Suprapubic skin (tissue), 4 donors: ENCODE measurements around the gene TNFRSF25. TPM values are rescaled to one million over a fixed set of nuclear protein-coding genes. Genes with fewer than 3 reads are reported as not detected.

Experiments used
- DNase-seq, 2 donors: peaks; one replicate each; pipeline ENCODE4 v3.0.0-alpha.2; 2019; ENCODE audit warnings: low spot score in 2 of 2
- H3K27ac ChIP-seq: fragments of 200-600 bp; sonication (generic); one replicate; pipeline ENCODE4 v1.5.1; 2019
- H3K27me3 ChIP-seq: fragments of 200-600 bp; sonication (generic); one replicate; pipeline ENCODE4 v1.5.1; 2019
- H3K36me3 ChIP-seq: fragments of 200-600 bp; sonication (generic); one replicate; pipeline ENCODE4 v1.5.1; 2019
- H3K4me1 ChIP-seq: fragments of 200-600 bp; sonication (generic); one replicate; pipeline ENCODE4 v1.5.1; 2019
- H3K4me3 ChIP-seq: fragments of 200-600 bp; sonication (generic); one replicate; pipeline ENCODE4 v1.5.1; 2019; ENCODE audit warnings: mild to moderate bottlenecking
- H3K9me3 ChIP-seq: fragments of 200-600 bp; sonication (generic); one replicate; pipeline ENCODE4 v1.5.1; 2019
- CTCF ChIP-seq, 2 donors: fragments of 200-600 bp in 1 of 2; fragments of 450-650 bp in 1 of 2; sonication (generic) in 1 of 2; IDR thresholded peaks; one replicate each; pipeline ENCODE4 v1.5.1; 2016 to 2019; ENCODE audit warnings: antibody characterized with exemption in 2 of 2, mild to moderate bottlenecking in 1 of 2, moderate library complexity in 1 of 2
- EP300 ChIP-seq: sonication (generic); formaldehyde crosslinking; IDR thresholded peaks from one replicate; pipeline ENCODE4 v1.6.1; 2017; ENCODE audit warnings: antibody characterized with exemption
- POLR2A ChIP-seq, 2 donors: fragments of 450-650 bp; IDR thresholded peaks; one replicate each; pipeline ENCODE4 v1.6.1; 2017; ENCODE audit warnings: antibody characterized with exemption in 2 of 2, mild to moderate bottlenecking in 2 of 2, moderate library complexity in 2 of 2
- POLR2AphosphoS5 ChIP-seq, 3 donors: sonication (generic); formaldehyde crosslinking; IDR thresholded peaks; one replicate each; pipeline ENCODE4 v1.6.1; 2017; ENCODE audit warnings: antibody characterized with exemption in 3 of 3
- WGBS: methylation state at CpG from one replicate; pipeline ENCODE4 v1.1.5; 2018; 5-methylcytosine and 5-hydroxymethylcytosine counted together
- total RNA-seq, 4 donors: library from RNA; depleted of rRNA; stranded (reverse); fragments of >200 nt; gene quantifications; one replicate each; pipeline ENCODE4 v1.1.0, GENCODE V29; 2016

The TNFRSF25 gene
- total RNA-seq, 4 donors from 2014 or later, result 66.8 to 411 (median 99.5) TPM

- peak overlapping the region; percentile 7 for H3K27ac ChIP-seq
- H3K9me3 ChIP-seq, result no peaks in the 10 kb centered on the region
- no peak for TF ChIP-seq EP300
- no peak for TF ChIP-seq POLR2A (IDR thresholded peaks at IDR 0.05)
- no peak for TF ChIP-seq POLR2AphosphoS5 (IDR thresholded peaks at IDR 0.05)
- no peak for TF ChIP-seq CTCF (IDR thresholded peaks at IDR 0.05)
- peak overlapping the region; percentile 70 for H3K4me3 ChIP-seq
- H3K4me1 ChIP-seq, result peaks cover 55% of the 10 kb centered on the region
- H3K27me3 ChIP-seq, result no peaks in the 10 kb centered on the region
- WGBS, result 2% methylated on average over 8 of the region's 74 CpGs
- DNase-seq, result no peak
- H3K36me3 ChIP-seq, result no peaks in the 10 kb centered on the region
Measured at GRCh38 chr1:6497215-6497866, 31.4 kb upstream of the TNFRSF25 start.

- TF ChIP-seq POLR2A (IDR thresholded peaks at IDR 0.05) (no peak), EP300 (no peak), POLR2AphosphoS5 (IDR thresholded peaks at IDR 0.05) (no peak), CTCF (IDR thresholded peaks at IDR 0.05) (no peak)
- WGBS, result 30% methylated on average over 2 of the region's 21 CpGs
- DNase-seq, result no peak
- Histone ChIP-seq H3K27me3 (no peaks in the 10 kb centered on the region), H3K4me1 (peaks cover 55% of the 10 kb centered on the region), H3K36me3 (no peaks in the 10 kb centered on the region), H3K9me3 (no peaks in the 10 kb centered on the region), H3K4me3 (peak overlapping the region; percentile 70), H3K27ac (peak overlapping the region; percentile 7)
Measured at GRCh38 chr1:6496890-6497214, 30.9 kb upstream of the TNFRSF25 start.

- Histone ChIP-seq H3K27me3 (no peaks in the 10 kb centered on the region), H3K27ac (no peak overlapping the region), H3K36me3 (no peaks in the 10 kb centered on the region), H3K4me3 (peak overlapping the region; percentile 70), H3K4me1 (peaks cover 57% of the 10 kb centered on the region), H3K9me3 (no peaks in the 10 kb centered on the region)
- no peak for DNase-seq
- no peak for TF ChIP-seq POLR2AphosphoS5 (IDR thresholded peaks at IDR 0.05)
- TF ChIP-seq CTCF (IDR thresholded peaks at IDR 0.05), result no peak
- no peak for TF ChIP-seq POLR2A (IDR thresholded peaks at IDR 0.05)
- no peak for TF ChIP-seq EP300
- WGBS, result 15% methylated on average over 6 of the region's 13 CpGs
Measured at GRCh38 chr1:6496365-6496721, 30.4 kb upstream of the TNFRSF25 start.

GRCh38 chr1:6495540-6496364, 29.8 kb upstream of the TNFRSF25 start:
- peaks cover 63% of the 10 kb centered on the region for H3K4me1 ChIP-seq
- peak overlapping the region; percentile 70 for H3K4me3 ChIP-seq
- H3K36me3 ChIP-seq, result no peaks in the 10 kb centered on the region
- 57% methylated on average over 12 of the region's 14 CpGs for WGBS
- no peak for DNase-seq
- no peak overlapping the region for H3K27ac ChIP-seq
- TF ChIP-seq EP300 (no peak), POLR2A (IDR thresholded peaks at IDR 0.05) (no peak), POLR2AphosphoS5 (IDR thresholded peaks at IDR 0.05) (no peak), CTCF (IDR thresholded peaks at IDR 0.05) (no peak)
- no peaks in the 10 kb centered on the region for H3K27me3 ChIP-seq
- H3K9me3 ChIP-seq, result no peaks in the 10 kb centered on the region

GRCh38 chr1:6495041-6495441, 29.1 kb upstream of the TNFRSF25 start:
- Histone ChIP-seq H3K36me3 (no peaks in the 10 kb centered on the region), H3K4me1 (peaks cover 70% of the 10 kb centered on the region), H3K27ac (no peak overlapping the region), H3K4me3 (no peak overlapping the region), H3K9me3 (no peaks in the 10 kb centered on the region), H3K27me3 (no peaks in the 10 kb centered on the region)
- WGBS, result 61% methylated on average over 7 of the region's 13 CpGs
- DNase-seq, result peak in 1 of 2 donors; percentile 64
- TF ChIP-seq POLR2AphosphoS5 (IDR thresholded peaks at IDR 0.05) (no peak), CTCF (IDR thresholded peaks at IDR 0.05) (no peak), POLR2A (IDR thresholded peaks at IDR 0.05) (no peak)
